Tibial nerve (tissue), 4 donors: ENCODE results near the gene SLC18A2. TPM values are rescaled to one million over a fixed set of nuclear protein-coding genes. Genes with fewer than 3 reads are reported as not detected.
A peak's percentile ranks its signal among the peaks of the same experiment; 100 is the strongest.

Source experiments
- DNase-seq, 2 donors: peaks; one replicate each; pipeline ENCODE4 v3.0.0-alpha.2; 2019; ENCODE audit warnings: low spot score in 2 of 2
- H3K27ac ChIP-seq, 4 donors: fragments of 200-600 bp; sonication (generic) in 3 of 4; one replicate each; pipeline ENCODE4 v1.5.1; 2017 to 2019; ENCODE audit warnings: mild to moderate bottlenecking in 1 of 4
- H3K27me3 ChIP-seq, 2 donors: fragments of 200-600 bp; sonication (generic) in 1 of 2; one replicate each; pipeline versions ENCODE4 v1.5.1 to v1.6.0; 2017 to 2019
- H3K36me3 ChIP-seq, 3 donors: fragments of 200-600 bp; sonication (generic); one replicate each; pipeline ENCODE4 v1.5.1; 2018 to 2019
- H3K4me1 ChIP-seq, 4 donors: fragments of 200-600 bp; sonication (generic) in 3 of 4; one replicate each; pipeline ENCODE4 v1.5.1; 2017 to 2019
- H3K4me3 ChIP-seq, 4 donors: fragments of 200-600 bp; sonication (generic) in 3 of 4; one replicate each; pipeline ENCODE4 v1.5.1; 2017 to 2019; ENCODE audit warnings: mild to moderate bottlenecking in 1 of 4, moderate library complexity in 1 of 4
- H3K9me3 ChIP-seq, 4 donors: fragments of 200-600 bp; sonication (generic) in 3 of 4; one replicate each; pipeline ENCODE4 v1.5.1; 2017 to 2019
- EP300 ChIP-seq, 2 donors: sonication (generic); formaldehyde crosslinking; IDR thresholded peaks; one replicate each; pipeline ENCODE4 v1.6.1; 2017; ENCODE audit warnings: antibody characterized with exemption in 2 of 2, mild to moderate bottlenecking in 1 of 2
- POLR2A ChIP-seq, 2 donors: fragments of 450-650 bp; IDR thresholded peaks; one replicate each; pipeline ENCODE4 v1.6.1; 2017; ENCODE audit warnings: antibody characterized with exemption in 2 of 2, mild to moderate bottlenecking in 2 of 2, moderate library complexity in 2 of 2
- WGBS, 2 donors: methylation state at CpG; one replicate each; pipeline ENCODE4 v1.1.5; 2018; 5-methylcytosine and 5-hydroxymethylcytosine counted together
- total RNA-seq, 4 donors: library from RNA; depleted of rRNA; stranded (reverse); fragments of >200 nt; gene quantifications; one replicate each; pipeline ENCODE4 v1.1.0, GENCODE V29; 2016
- TF ChIP-seq, protein P1 (sequence below), 5 experiments: fragments of 200-600 bp in 3 of 5; fragments of 450-650 bp in 2 of 5; sonication (generic) in 3 of 5; IDR thresholded peaks; one replicate each; pipeline ENCODE4 v1.5.1; 2016 to 2019; ENCODE audit warnings: antibody characterized with exemption in 5 of 5, mild to moderate bottlenecking in 3 of 5, moderate library complexity in 2 of 5

SLC18A2 gene
- total RNA-seq, 4 donors from 2014 or later = 0.20 to 0.42 (median 0.22) TPM; not detected in 1

DNA sequence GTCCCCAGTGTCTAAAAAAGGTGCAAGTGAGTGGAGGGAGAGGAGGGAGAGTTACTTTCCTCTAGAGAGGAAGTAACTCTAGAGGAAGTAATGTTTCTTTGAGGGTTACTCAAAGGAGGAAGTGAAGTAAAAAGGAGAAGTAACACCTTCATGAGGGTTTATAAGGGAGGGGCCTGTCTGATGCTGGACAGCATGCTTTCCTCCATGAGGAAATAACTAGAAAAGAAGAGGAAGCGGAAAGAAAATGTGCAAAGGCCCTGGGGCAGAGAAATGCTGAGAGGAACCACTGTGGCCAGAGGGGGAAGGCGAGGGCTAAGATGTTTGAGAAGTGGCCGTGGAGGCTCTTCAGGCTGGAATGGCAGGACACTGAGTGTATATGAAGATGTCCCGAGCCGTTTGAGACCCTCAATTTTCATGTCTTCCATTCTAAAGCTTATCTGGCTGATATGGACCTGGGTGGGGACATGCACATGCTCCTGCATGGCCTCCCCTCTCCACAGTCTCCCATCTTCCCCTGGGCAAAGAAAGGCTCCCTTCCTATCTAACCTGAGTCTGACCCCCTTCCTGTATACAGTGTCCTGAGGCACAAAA is 3.4 kb upstream of the SLC18A2 start:
- DNase-seq = no peak
- Histone ChIP-seq H3K4me3 (no peak overlapping the region), H3K27me3 (peaks cover 0 to 36% of the 10 kb centered on the region in 2 donors), H3K4me1 (peaks cover 0 to 16% (median 0%) of the 10 kb centered on the region in 4 donors), H3K36me3 (no peaks in the 10 kb centered on the region), H3K27ac (no peak overlapping the region), H3K9me3 (no peaks in the 10 kb centered on the region)
- 81 to 84% methylated on average over 5 of the region's 5 CpGs for WGBS, 2 donors
- TF ChIP-seq POLR2A (IDR thresholded peaks at IDR 0.05) (no peak), EP300 (IDR thresholded peaks at IDR 0.05) (no peak)
- TF ChIP-seq, protein P1, sequence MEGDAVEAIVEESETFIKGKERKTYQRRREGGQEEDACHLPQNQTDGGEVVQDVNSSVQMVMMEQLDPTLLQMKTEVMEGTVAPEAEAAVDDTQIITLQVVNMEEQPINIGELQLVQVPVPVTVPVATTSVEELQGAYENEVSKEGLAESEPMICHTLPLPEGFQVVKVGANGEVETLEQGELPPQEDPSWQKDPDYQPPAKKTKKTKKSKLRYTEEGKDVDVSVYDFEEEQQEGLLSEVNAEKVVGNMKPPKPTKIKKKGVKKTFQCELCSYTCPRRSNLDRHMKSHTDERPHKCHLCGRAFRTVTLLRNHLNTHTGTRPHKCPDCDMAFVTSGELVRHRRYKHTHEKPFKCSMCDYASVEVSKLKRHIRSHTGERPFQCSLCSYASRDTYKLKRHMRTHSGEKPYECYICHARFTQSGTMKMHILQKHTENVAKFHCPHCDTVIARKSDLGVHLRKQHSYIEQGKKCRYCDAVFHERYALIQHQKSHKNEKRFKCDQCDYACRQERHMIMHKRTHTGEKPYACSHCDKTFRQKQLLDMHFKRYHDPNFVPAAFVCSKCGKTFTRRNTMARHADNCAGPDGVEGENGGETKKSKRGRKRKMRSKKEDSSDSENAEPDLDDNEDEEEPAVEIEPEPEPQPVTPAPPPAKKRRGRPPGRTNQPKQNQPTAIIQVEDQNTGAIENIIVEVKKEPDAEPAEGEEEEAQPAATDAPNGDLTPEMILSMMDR (IDR thresholded peaks at IDR 0.05) = no peak

DNA sequence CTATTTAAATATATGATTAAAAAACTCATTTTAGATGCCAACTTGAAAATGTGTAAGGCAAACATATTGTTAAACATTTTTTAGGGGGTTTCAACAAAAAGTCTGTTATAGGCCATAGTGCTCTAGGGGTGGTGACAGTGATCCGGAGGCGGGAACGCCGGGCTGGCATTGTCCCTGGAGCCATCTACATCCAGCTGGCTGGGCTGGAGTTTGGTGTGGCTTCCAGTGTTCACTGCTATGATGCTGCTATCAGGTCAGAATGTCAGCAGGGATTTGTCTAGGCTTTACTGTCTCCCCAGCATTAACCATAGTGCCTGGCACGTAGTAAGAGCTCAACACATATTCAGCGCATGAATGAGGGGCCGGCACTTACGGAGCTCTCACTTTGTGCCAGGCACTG is 1.9 kb upstream of the SLC18A2 start:
- Histone ChIP-seq H3K36me3 (no peaks in the 10 kb centered on the region), H3K27ac (no peak overlapping the region), H3K9me3 (no peaks in the 10 kb centered on the region), H3K4me3 (no peak overlapping the region), H3K4me1 (peaks cover 0 to 16% (median 0%) of the 10 kb centered on the region in 4 donors), H3K27me3 (peaks cover 0 to 51% of the 10 kb centered on the region in 2 donors)
- DNase-seq = no peak
- 76 to 80% methylated on average over 6 to 8 of the region's 8 CpGs for WGBS, 2 donors
- TF ChIP-seq EP300 (IDR thresholded peaks at IDR 0.05) = no peak
- TF ChIP-seq POLR2A (IDR thresholded peaks at IDR 0.05) = no peak
- TF ChIP-seq, protein P1 (IDR thresholded peaks at IDR 0.05) = no peak

GRCh38 chr10:117239721-117240620 is 943 bp upstream of the SLC18A2 start:
- peaks cover 0 to 16% (median 0%) of the 10 kb centered on the region in 4 donors for H3K4me1 ChIP-seq
- WGBS, 2 donors = 48 to 49% methylated on average over 8 to 14 of the region's 15 CpGs
- no peaks in the 10 kb centered on the region for H3K36me3 ChIP-seq
- H3K27me3 ChIP-seq = peaks cover 0 to 51% of the 10 kb centered on the region in 2 donors
- TF ChIP-seq EP300 (IDR thresholded peaks at IDR 0.05) (no peak), POLR2A (IDR thresholded peaks at IDR 0.05) (no peak)
- TF ChIP-seq, protein P1 (IDR thresholded peaks at IDR 0.05) = no peak
- no peaks in the 10 kb centered on the region for H3K9me3 ChIP-seq
- no peak overlapping the region for H3K4me3 ChIP-seq
- no peak overlapping the region for H3K27ac ChIP-seq
- no peak for DNase-seq

GRCh38 chr10:117241541-117242462 is 888 bp downstream of the SLC18A2 start:
- DNase-seq = no peak
- Histone ChIP-seq H3K27ac (no peak overlapping the region), H3K27me3 (peaks cover 0 to 55% of the 10 kb centered on the region in 2 donors), H3K9me3 (no peaks in the 10 kb centered on the region), H3K4me1 (peaks cover 0 to 16% (median 0%) of the 10 kb centered on the region in 4 donors), H3K4me3 (peak overlapping the region in 2 of 4 donors; percentile 4 to 5), H3K36me3 (no peaks in the 10 kb centered on the region)
- TF ChIP-seq POLR2A (IDR thresholded peaks at IDR 0.05) (no peak), EP300 (IDR thresholded peaks at IDR 0.05) (no peak)
- TF ChIP-seq, protein P1 (IDR thresholded peaks at IDR 0.05) = no peak
- 9 to 13% methylated on average over 30 to 36 of the region's 56 CpGs for WGBS, 2 donors
